GM03348 (cell line): ENCODE measurements around the gene ENDOU.

Experiments
- DNase-seq: peaks from one replicate; pipeline ENCODE4 v3.0.0; 2012; ENCODE audit warnings: low spot score

ENDOU gene

DNA sequence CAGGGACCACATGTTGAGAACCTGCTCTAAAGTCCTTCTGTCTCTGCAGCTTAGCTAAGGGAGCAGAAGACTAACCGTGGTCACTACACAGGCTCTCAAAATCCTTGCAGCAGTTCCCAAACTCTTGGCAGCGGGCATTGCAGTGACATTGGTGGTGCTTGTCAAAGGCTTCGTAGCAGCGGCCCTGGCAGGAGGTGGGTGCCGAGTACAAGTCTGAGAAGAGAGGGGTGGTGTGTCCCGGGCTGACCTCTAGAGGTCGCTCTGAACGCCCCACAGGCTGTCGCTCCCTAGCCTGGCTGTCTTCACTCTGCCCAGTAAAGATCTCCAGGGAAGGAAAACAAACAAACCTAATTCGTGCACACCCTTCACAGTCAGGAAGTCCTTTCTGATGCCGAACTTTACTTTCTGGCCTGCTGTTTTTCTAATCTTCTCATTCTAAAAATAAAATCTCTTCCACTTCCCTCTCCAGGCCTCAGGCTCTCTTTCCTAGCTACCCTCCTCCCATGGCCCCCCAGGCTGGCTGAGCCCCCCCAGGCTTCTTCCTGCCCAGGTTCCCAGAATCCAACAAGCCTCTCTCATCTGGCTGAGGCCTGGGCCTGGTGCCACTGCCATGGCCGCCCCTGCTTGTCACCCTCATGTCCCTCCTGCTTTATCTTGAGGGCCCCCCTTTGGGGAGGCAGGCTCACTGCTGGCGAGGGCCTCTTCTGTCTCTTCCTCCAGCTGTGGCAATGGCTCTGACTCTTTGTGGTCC, 7.7 kb downstream of the ENDOU start:
- DNase-seq: peak; percentile 94

GRCh38 chr12:47717046-47717442, 8.2 kb downstream of the ENDOU start:
- no peak for DNase-seq

DNA sequence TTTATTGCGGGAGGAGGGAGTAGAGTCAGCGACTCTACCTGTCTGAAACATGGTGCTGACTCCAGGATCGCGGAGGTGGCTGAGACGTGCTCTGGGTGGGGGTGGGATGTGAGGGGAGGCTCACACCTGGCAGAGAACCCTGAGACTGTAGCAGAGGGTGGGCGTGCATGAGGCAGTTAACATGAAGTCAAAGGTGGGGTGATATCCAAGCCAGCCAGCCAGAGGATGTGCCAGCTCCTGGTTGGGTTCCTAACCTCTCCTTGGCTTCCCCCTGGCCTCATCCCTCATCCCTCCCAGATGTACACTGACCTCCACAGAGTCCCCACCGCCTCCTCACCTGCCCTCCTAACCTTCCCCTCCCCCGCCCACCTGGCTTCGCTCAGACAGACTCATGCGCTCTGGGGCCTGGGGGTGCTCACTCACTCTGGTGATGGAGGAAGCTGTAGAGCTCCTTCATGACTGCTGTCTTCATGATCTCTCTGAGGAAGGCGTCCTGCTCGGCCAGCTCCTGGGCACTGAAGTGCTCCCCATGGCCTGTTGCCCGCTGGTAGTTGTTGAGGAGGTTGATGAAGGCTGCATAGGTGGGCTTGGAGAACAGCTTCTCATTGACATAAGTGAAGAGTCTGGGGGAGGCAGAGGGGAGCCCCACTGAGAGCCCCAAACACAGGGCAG, 9.3 kb downstream of the ENDOU start:
- DNase-seq: no peak

DNA sequence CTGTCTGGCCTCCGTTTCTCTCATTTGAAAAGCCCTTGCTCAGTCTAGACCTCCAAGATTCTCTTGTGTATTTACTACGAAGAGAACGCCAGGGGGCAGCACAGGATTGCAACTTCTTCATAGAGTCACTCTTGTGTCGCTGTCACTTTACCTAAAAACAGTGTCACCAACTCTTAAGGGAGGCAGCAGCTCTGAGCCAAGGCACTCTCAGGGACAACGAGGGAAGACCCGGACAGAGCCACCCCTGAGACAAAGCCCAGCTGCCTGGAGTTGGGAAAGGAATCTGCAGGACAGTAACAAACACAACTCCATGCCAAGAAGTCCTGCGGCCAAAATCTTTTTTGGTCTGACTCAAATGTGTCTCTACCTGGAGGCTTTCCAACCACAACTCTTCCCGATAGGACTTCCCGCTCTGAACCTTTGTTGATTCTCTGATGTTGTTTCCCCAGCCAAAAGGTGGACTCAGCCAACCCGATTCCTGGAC, 9.9 kb downstream of the ENDOU start:
- peak; percentile 71 for DNase-seq

GRCh38 chr12:47714826-47715386, 10.4 kb downstream of the ENDOU start:
- no peak for DNase-seq

DNA sequence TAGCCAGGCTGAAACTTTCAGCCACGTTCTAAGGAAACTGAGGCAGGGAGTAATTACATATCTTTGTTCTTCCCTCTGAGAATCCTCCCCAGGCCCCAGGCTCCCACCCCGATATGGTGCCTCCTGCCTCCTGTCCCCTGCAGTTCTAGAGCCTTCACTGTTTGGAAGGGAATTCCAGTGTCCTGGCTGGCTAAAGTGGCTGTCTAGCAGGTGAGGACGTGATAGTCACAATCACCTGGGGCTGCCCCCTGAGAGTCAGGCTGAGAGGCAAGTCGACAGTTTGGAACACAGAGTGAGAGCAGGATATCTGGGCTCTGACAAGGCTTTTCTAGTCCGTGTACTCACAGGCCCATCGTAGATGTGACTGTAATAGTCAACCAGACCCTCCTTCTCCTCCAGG, 13.1 kb downstream of the ENDOU start:
- DNase-seq: no peak

GRCh38 chr12:47711448-47711847, 13.8 kb downstream of the ENDOU start:
- DNase-seq: no peak

GRCh38 chr12:47710278-47710677, 15.0 kb downstream of the ENDOU start:
- DNase-seq: no peak

GRCh38 chr12:47709671-47710070, 15.6 kb downstream of the ENDOU start:
- DNase-seq: no peak

- no peak for DNase-seq
Observed at GRCh38 chr12:47709237-47709636, 16.1 kb downstream of the ENDOU start.

GRCh38 chr12:47707905-47708543, 17.3 kb downstream of the ENDOU start:
- DNase-seq: no peak

GRCh38 chr12:47707355-47707754, 17.9 kb downstream of the ENDOU start:
- no peak for DNase-seq

DNA sequence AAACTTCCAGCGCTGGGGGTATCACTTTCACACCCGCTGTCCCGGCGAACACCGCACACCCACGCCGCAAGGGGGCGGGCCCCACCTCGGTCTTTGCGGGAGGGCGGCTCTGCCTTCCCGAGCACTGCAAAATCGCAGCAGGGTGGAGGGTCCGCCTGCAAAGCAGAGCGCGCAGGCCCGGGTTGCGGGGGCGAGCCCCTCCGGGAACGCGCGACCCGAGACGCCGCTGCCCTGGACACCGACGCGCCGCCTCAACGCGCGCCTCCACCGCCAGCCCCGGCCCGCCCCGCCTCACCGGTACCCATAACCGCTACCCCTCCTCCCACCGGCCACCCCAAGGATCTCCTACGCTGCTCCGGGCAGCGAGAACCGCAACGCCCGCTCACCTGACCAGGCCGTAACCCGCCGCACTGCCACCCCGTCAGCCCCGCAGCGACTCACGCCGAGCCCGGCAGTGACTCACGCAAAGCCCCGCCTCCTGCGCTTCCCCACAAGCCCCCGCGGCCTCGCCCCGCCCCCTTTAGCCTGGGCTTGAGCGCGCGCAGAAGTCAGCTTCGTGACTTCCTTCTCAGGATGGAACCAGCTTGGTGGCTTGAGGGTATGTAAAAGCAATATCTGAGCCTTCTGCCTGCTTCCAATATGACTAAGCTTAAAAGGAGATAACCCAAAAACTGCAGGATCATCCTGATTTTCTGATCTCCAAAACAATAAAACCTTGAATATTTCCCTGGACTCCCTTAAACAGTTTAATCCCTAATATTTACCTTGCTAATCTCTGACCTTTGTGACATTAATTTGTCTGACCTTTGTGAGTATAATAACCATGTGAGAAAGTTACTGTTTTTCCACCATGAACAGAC, 19.5 kb downstream of the ENDOU start, which contains the start of gene RPAP3:
Gene RPAP3 (minus strand): TSS at position 465 of the 860 bp plus-strand sequence. CDS start 3,190 bp downstream, outside the sequence.
- peak; percentile 98 for DNase-seq

GRCh38 chr12:47705229-47705565, 20.1 kb downstream of the ENDOU start:
- DNase-seq: no peak

GRCh38 chr12:47704719-47705118, 20.6 kb downstream of the ENDOU start:
- no peak for DNase-seq

- DNase-seq: no peak
Observed at GRCh38 chr12:47700263-47700662, 25.0 kb downstream of the ENDOU start.

- no peak for DNase-seq
Observed at GRCh38 chr12:47698631-47699030, 26.7 kb downstream of the ENDOU start.

- DNase-seq: no peak
Observed at GRCh38 chr12:47698055-47698454, 27.2 kb downstream of the ENDOU start.

- DNase-seq: no peak
Observed at GRCh38 chr12:47689215-47689614, 36.1 kb downstream of the ENDOU start.

- DNase-seq: no peak
Observed at GRCh38 chr12:47687636-47688035, 37.7 kb downstream of the ENDOU start.

DNA sequence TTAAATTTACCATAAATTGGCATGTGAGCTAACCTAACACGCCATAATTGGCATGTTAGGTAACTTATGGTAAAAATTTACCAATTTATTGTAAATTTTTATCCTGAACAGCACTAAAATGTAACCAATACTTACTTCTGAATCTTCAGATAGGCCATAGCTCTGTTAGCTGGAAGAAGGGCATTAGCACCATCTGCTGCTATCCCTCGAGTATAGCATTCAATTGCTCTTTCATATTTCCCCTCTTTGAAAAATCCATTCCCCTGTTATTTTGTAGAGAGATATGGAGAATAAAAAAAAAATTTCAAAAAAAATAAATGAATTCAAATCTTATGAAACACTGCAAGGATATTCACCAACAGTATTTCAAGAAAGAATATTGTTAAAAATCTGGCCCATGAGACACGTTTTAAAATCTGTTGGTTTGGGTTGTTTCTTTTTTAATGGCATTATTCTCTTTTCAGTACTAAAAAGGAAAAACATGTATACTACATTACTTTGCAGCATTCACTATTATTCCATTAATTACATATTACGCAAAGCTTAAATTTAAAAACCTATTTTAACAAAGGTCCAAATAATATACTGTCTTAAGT, 38.5 kb downstream of the ENDOU start:
- peak; percentile 76 for DNase-seq
